Measurements from ENCODE around the gene MUSTN1. TPM values are rescaled to one million over a fixed set of nuclear protein-coding genes. Genes with fewer than 3 reads are reported as not detected.

Gene MUSTN1
- total RNA-seq, 2 experiments from 2014 or later: 0.28 to 1.7 TPM

DNA sequence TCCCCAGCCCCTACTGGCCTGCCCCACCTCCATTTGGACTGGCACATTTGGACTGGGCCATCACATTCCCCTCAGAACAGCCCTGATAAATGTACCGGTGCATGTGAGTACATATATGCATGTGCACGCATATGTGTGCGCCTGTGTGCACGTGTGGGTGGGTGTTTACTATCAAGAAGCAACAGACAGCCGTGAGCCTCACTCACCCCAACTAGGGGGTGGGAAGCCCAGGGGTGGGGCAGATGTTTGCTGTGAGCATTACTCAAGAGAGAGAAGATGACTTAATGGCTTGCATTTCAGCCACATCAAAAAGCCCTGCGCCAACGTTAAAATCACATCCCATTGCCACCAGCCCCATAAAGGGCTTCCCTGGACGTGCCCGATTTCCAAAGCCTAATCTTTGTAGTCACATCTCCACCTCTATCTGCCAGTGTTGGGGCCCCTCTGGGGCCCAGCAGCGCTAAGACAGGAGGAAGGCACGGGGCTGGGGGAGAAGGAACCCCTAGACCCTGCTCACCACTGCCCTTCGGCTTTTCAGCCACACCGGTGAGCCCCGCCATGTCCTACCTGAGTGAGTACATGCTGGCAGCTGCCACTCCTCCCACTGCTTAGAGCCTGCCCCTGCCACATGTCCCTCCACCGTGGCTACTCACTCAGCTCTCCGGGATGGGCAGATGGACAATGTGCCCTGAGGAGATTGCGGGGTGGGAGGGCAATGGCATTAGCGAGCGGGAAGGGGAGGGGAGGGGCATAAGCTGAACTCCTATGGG lies 29.4 kb downstream of the MUSTN1 start:
- no peaks in the 10 kb centered on the region for H3K79me2 ChIP-seq (ENCODE audit: insufficient read depth, low read depth, low read length)
- H3K36me3 ChIP-seq (ENCODE audit: insufficient read depth, low read length): no peaks in the 10 kb centered on the region
- TF ChIP-seq, protein P1, sequence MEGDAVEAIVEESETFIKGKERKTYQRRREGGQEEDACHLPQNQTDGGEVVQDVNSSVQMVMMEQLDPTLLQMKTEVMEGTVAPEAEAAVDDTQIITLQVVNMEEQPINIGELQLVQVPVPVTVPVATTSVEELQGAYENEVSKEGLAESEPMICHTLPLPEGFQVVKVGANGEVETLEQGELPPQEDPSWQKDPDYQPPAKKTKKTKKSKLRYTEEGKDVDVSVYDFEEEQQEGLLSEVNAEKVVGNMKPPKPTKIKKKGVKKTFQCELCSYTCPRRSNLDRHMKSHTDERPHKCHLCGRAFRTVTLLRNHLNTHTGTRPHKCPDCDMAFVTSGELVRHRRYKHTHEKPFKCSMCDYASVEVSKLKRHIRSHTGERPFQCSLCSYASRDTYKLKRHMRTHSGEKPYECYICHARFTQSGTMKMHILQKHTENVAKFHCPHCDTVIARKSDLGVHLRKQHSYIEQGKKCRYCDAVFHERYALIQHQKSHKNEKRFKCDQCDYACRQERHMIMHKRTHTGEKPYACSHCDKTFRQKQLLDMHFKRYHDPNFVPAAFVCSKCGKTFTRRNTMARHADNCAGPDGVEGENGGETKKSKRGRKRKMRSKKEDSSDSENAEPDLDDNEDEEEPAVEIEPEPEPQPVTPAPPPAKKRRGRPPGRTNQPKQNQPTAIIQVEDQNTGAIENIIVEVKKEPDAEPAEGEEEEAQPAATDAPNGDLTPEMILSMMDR (conservative IDR thresholded peaks at IDR 0.05; ENCODE audit: low read length): no peak
- no peak for TF ChIP-seq EZH2phosphoT487 (IDR thresholded peaks at IDR 0.05; ENCODE audit: borderline replicate concordance, low read depth, low read length)
- H4K20me1 ChIP-seq (ENCODE audit: insufficient read depth, low read length): no peaks in the 10 kb centered on the region
- no TSS peak for BruUV-seq (replicated peaks)
- no peaks in the 10 kb centered on the region for H3K9me3 ChIP-seq (ENCODE audit: low read length)
- H3K4me1 ChIP-seq (ENCODE audit: insufficient read depth, low read length, poor library complexity, severe bottlenecking): no peaks in the 10 kb centered on the region
- no peaks in the 10 kb centered on the region for H3K9me2 ChIP-seq (ENCODE audit: insufficient read depth, low read length)
- POLR2A ChIA-PET: no interaction called here
- CTCF ChIA-PET (ENCODE audit: unreplicated experiment): no interaction called here
- no peak overlapping the region for H2AFZ ChIP-seq (ENCODE audit: low read length)
- no peak overlapping the region for H3K4me2 ChIP-seq (ENCODE audit: low read length)
- no peak for DNase-seq (ENCODE audit: low spot score)
- H3K4me3 ChIP-seq (ENCODE audit: low read depth, low read length, poor library complexity, severe bottlenecking): no peak overlapping the region
- intact Hi-C loops (cut with micrococcal nuclease; ENCODE audit: unreplicated experiment): no loop called here
- no peak overlapping the region for H3K27ac ChIP-seq (ENCODE audit: low read depth, low read length, poor library complexity, severe bottlenecking)

DNA sequence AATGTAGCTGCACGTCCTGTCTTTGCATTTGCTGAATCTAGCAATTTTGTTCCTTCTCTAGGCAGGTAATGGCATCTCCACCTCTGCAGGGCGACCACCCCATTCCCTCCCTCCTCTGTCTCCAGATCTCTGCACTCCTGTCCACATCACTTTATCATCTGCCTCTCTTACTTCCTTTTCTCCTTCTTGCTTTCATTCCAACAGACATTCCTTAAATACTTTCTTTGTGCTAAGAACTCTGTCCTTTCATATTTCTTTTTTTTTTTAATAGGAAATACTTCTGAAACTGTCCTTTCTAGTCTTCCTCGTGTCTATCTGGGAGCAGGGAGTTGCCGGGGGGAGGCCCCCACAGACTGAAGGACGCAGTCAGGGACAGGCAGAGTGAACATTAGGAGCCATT lies 33.0 kb downstream of the MUSTN1 start:
- no TSS peak for BruUV-seq (replicated peaks)
- intact Hi-C loops (cut with micrococcal nuclease; ENCODE audit: unreplicated experiment): no loop called here
- no peak overlapping the region for H3K4me2 ChIP-seq (ENCODE audit: low read length)

DNA sequence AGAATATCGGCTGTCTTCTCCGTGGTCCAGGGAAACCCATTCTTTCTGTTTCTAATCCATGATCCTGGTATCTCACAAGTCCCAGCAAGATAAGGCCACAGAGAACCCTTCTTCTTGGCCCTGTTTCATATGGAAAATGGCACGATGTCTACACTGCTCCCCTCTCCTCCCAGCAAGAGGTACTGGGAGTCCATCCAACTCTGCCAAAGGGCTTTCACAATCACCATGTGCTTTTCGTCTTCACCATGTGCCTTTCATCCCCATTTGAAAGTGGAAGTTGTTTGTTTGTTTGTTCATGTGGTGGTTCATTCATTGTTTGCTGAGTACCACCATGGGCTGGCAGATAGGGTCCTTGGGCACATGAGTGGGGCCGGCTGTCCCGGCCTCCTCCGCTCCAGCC lies 34.7 kb downstream of the MUSTN1 start:
- no peak for TF ChIP-seq EZH2phosphoT487 (IDR thresholded peaks at IDR 0.05; ENCODE audit: borderline replicate concordance, low read depth, low read length)
- TF ChIP-seq, protein P1 (conservative IDR thresholded peaks at IDR 0.05; ENCODE audit: low read length): no peak
- H3K9me2 ChIP-seq (ENCODE audit: insufficient read depth, low read length): no peaks in the 10 kb centered on the region
- H3K79me2 ChIP-seq (ENCODE audit: insufficient read depth, low read depth, low read length): no peaks in the 10 kb centered on the region
- BruUV-seq (replicated peaks): no TSS peak
- ChIA-PET POLR2A (interaction anchor here (0.6 kb wide), 1 partner anchor 394 kb away, joined by 3 read pairs; no protein-coding TSS in a partner anchor), CTCF (ENCODE audit: unreplicated experiment) (no interaction called here)
- no peaks in the 10 kb centered on the region for H3K9me3 ChIP-seq (ENCODE audit: low read length)
- H3K4me3 ChIP-seq (ENCODE audit: low read depth, low read length, poor library complexity, severe bottlenecking): no peak overlapping the region
- DNase-seq (ENCODE audit: low spot score): no peak
- H4K20me1 ChIP-seq (ENCODE audit: insufficient read depth, low read length): no peaks in the 10 kb centered on the region
- no peak overlapping the region for H2AFZ ChIP-seq (ENCODE audit: low read length)
- intact Hi-C loops (cut with micrococcal nuclease; ENCODE audit: unreplicated experiment): no loop called here
- H3K4me1 ChIP-seq (ENCODE audit: insufficient read depth, low read length, poor library complexity, severe bottlenecking): no peaks in the 10 kb centered on the region
- no peaks in the 10 kb centered on the region for H3K36me3 ChIP-seq (ENCODE audit: insufficient read depth, low read length)
- H3K4me2 ChIP-seq (ENCODE audit: low read length): no peak overlapping the region
- H3K27ac ChIP-seq (ENCODE audit: low read depth, low read length, poor library complexity, severe bottlenecking): no peak overlapping the region

More for the DNA sequence above, 33.0 kb downstream of the MUSTN1 start:
- no peak overlapping the region for H2AFZ ChIP-seq (ENCODE audit: low read length)
- no peak overlapping the region for H3K4me3 ChIP-seq (ENCODE audit: low read depth, low read length, poor library complexity, severe bottlenecking)
- no peak for TF ChIP-seq EZH2phosphoT487 (IDR thresholded peaks at IDR 0.05; ENCODE audit: borderline replicate concordance, low read depth, low read length)
- TF ChIP-seq, protein P1 (conservative IDR thresholded peaks at IDR 0.05; ENCODE audit: low read length): no peak
- ChIA-PET POLR2A (no interaction called here), CTCF (ENCODE audit: unreplicated experiment) (no interaction called here)
- H3K79me2 ChIP-seq (ENCODE audit: insufficient read depth, low read depth, low read length): no peaks in the 10 kb centered on the region
- H3K9me3 ChIP-seq (ENCODE audit: low read length): no peaks in the 10 kb centered on the region
- no peaks in the 10 kb centered on the region for H3K36me3 ChIP-seq (ENCODE audit: insufficient read depth, low read length)
- H3K4me1 ChIP-seq (ENCODE audit: insufficient read depth, low read length, poor library complexity, severe bottlenecking): no peaks in the 10 kb centered on the region
- no peak overlapping the region for H3K27ac ChIP-seq (ENCODE audit: low read depth, low read length, poor library complexity, severe bottlenecking)
- no peaks in the 10 kb centered on the region for H4K20me1 ChIP-seq (ENCODE audit: insufficient read depth, low read length)
- H3K9me2 ChIP-seq (ENCODE audit: insufficient read depth, low read length): no peaks in the 10 kb centered on the region
- DNase-seq (ENCODE audit: low spot score): no peak

Measured in OCI-LY7 (cell line).